Left lobe of liver (tissue), 2 donors: ENCODE measurements around the gene UMPS. TPM values are rescaled to one million over a fixed set of nuclear protein-coding genes. Genes with fewer than 3 reads are reported as not detected.

Source experiments
- ATAC-seq: fragments of 200-7000 bp; cut with Tn5 transposase; one replicate; pipeline ENCODE4 v1.9.1; 2020; ENCODE audit warnings: mild to moderate bottlenecking, moderate library complexity
- DNase-seq: peaks from one replicate; pipeline ENCODE4 v3.0.0-alpha.2; 2020; ENCODE audit warnings: low spot score
- total RNA-seq: library from RNA; stranded (reverse); gene quantifications from one replicate; pipeline ENCODE4 v1.2.1, GENCODE V29; 2021
- donor health status: DM: no; HTN: no; CAD: no; lungs with moderate emphysema.
- donor health status: DM: no; HTN: yes; CAD: no.

The UMPS gene
- total RNA-seq = 20.8 TPM

DNA sequence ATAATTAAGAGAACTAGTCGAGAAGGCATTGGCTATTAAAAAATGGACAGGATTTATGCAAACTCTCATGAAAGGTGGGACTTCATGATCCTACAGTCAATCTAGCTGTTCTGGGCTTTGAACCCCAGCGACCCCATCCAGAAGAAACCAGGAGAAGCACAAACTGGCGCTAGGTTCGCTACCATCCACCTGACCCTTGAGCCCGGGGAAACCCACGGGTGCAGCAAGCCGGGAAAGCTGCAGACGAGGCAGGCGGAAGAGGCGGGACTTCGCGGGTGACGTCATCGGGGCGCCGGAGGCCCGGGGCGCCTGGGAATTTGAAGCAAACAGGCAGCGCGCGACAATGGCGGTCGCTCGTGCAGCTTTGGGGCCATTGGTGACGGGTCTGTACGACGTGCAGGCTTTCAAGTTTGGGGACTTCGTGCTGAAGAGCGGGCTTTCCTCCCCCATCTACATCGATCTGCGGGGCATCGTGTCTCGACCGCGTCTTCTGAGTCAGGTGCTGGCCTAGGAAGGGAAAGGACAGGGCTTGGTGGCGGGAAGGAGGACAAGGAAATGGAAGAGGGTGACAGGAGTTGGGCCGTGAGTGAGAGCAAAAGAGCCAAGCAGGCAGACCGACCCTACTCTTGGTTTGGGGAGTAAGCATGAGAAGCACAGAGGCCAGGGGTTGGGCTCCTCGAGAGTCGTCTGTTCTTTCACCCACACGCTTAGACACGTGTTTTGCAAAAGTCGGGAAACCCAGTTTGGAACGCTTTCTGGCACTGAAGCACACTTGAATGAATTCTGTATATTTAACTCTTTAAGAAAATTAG, at the start of gene UMPS:
Gene UMPS, plus strand, starts transcription at position 324 of the 812 bp plus-strand sequence. Its CDS starts 20 bp downstream, at position 344.
- peak; percentile 93 for DNase-seq
- peak; percentile 99 for ATAC-seq

DNA sequence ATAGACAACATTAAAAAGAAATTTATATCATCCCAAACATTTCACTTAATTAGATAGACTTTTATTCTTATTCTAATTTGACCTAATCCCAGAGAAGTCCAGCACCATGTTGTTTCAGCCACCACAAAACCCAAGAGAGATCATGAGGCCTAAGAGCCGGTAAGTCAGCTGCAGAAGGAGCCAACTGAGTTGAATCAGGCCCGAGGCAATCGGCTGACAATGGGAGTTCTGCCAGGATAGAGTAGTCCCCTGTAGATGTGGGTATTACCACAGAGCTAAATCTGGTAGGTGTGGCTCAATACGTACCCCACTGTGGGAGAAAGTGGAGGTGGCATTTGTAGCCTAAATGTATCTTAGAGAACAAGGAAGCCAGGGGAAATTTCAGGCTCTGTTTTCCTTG, 49.7 kb upstream of the UMPS start:
- ATAC-seq = no peak
- no peak for DNase-seq

DNA sequence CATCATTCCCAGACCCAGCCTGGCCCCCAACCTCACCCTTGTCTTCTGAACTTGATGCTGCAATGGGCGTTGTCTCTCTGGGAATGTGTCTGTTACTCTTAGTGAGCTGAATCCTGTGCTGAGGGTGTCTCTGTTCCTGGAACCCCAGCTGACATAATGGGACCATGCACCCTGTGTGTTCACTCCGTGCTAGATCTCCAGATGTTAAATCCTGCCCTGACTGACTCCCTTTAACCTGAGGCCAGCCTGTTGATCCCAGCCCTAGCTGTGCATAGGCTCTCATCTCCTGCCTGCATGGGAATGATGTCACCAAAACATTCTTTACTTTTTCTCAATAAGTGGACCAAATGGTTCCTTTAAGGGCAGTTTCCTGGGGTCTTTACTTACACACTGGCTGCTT, 48.0 kb upstream of the UMPS start:
- no peak for DNase-seq

DNA sequence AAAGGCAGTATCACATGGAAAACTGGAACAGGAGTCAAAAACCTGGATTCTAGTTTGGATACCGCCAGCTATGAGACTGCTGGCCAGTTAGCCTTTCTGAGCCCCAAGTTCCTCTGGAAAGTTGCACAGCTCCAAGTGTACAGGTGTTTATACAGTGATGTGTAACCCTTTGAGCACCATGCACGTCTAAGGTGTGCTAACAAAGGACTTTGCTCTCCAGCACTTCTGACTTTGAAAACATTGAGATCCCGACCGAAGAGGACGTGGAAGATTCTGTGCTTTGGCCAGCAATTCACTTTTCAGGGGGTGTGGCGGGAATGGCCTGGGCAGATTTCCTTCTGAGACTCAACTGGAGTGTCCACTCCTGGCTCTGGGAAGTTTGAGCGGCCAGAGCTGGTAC, 45.8 kb upstream of the UMPS start:
- no peak for ATAC-seq
- no peak for DNase-seq

More for the DNA sequence above, 48.0 kb upstream of the UMPS start:
- ATAC-seq = no peak

DNA sequence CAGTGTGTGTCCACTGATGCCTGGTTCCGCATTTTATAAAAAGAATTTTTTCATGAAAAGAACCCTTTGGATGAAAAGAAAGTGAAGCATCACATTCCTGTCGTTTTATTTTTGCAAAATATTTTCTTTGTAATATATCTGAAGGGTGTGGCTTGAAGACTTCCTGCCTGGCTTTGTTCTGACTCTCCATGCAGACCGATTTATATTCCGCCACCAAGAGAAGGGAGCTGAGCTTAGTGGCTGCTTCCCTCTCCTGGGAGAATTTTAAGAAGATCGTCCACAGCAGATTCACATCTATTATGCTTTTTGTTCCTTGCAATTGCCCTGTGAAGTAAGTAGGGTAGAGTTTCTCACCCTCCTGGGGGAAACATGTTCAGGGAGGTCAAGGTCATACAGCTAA, 45.2 kb upstream of the UMPS start:
- DNase-seq (no peak), ATAC-seq (no peak)

DNA sequence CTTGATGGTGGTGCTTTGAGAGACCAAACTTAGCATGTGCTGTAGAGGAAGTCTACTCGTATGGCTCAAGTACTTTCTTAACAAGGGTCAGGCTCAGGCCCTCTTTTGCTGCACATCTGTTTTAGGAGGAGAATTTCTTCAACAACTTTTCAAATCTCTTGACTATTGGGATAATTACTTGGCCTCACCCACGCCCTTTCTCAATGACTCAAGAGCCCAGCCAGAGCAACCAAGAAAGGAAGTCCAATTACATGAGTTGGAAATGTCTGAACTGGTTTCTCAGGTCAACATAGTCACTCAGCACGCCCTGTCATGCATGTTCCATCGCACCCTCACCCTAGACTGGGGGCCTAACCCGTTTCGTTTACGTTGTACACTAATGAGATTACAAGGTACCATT, 44.8 kb upstream of the UMPS start:
- DNase-seq (no peak), ATAC-seq (no peak)

DNA sequence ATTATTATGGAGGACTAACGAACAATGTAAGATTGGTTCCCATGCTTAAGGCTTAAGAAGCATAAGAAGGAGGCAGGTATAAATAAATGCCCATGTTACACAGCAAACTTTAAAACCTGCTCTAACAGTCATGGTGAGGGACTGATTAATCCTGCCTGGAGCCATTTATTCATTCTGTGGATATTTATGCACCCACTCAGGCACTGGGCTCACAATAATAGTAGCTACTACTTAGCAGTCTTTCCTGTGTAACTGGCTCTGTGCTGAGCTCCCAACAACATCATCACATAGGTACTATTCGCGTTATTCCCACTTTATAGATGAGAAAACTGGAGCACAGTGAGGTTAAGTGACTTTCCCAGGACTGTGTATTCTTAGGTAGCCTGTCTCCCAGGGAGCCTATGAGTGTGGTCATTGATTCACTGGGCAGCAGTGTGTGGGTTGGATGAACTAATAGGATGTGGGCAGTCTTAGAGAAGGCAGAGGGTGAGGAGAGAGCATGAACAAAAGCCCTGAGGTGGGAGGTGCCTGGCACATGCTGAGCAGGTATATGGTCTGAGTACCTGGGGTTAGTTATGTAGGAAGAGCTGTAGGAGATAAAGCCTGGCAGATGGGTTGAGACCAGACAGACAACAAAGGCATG, 44.1 kb upstream of the UMPS start:
- ATAC-seq = no peak

DNA sequence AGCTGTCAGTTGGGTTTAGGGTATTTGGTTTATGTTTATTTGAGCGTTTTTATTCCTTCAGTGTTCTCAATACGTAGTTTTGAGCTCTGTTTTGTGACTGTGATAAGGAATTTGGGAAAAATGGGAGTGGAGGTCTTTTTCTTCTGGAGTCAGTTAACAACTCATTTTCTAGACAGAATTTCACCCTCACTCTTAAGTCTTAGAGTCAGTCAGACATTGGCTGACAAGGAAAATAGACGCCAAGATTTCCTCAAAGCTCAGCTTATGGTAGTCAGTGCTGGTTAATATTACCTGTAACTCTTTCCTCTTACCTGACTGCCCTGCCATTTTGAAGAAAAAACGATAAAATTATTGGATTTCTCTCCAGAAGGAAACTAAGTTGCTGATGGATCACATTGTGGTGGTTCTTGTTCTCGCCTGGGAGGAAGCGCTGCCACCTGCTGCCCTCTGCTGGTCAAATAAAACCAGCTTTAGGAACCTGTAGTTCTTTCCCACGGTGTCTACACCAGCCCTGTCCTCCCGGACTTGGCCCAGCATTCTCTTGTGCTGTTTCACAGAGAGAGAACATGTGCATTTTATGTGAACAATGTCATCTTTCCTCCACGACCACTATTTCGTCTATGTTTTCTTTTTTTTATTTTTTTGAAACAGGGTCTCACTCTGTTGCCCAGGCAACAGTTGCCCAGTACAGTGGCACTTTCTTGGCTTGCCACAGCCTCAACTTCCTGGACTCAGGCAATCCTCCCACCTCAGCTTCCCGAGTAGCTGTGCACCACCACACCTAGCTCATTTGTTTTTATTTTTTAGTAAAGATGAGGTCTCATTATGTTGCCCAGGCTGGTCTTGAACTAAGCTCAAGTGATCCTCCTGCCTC, 41.4 kb upstream of the UMPS start:
- ATAC-seq (peak; percentile 96), DNase-seq (peak; percentile 85)

More for the DNA sequence above, 44.1 kb upstream of the UMPS start:
- no peak for DNase-seq

DNA sequence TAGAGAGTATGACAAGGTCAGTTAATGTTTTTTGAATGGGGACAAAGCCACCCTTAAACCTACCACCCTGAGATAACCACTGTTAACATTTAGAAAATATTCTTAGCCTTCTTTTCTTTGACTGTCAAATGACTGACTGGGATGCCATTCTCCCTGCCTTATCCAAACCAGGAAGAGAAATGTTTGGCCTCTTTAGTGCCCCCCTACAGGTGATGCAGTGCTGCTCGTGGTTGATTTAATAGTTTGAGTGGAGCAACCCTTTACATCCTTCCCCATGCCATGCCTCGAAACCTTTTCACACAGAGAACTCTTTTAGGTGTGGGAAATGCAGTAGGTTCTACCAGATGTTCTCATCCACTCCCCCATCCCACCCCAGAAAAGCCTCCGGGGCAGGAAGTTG, 38.7 kb upstream of the UMPS start:
- ATAC-seq (no peak), DNase-seq (no peak)

DNA sequence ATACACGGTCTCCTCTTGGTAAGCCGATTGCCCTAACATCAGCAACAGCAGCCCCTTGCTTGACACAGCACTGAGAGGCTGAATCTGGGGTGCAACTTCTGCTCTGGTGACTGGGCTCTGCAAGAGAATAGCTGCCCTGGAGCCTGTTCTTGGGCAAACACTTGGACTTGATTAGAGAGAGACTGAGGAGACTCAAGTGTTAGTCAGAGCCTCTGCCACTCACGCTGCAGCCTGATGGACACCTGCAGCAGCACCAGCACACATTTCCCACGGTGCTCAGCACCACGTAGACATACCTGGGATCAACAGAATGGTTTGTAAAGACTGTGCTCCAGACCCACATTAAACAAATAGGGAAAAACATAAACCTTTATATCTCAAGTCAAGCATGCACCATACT, 35.8 kb upstream of the UMPS start:
- ATAC-seq (no peak), DNase-seq (no peak)

DNA sequence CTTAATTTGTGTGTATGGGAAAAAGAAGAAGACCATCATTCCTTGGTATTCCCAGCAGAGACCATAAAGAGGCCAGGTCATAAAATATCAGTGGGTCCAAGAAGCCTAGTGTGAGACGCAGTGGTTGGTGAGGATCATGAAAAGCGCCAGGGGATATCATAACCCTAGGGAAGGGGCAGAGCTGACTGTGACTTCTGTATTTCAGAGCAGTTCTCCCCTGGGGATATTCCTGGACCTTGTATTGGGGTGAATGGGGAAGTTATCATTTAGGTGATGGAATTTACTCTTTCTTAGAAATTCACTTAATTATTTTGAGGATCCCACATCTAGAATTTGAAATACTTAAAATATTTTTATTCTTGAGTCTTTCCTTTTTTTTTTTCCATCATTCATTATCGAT, 34.9 kb upstream of the UMPS start:
- ATAC-seq (no peak), DNase-seq (no peak)

DNA sequence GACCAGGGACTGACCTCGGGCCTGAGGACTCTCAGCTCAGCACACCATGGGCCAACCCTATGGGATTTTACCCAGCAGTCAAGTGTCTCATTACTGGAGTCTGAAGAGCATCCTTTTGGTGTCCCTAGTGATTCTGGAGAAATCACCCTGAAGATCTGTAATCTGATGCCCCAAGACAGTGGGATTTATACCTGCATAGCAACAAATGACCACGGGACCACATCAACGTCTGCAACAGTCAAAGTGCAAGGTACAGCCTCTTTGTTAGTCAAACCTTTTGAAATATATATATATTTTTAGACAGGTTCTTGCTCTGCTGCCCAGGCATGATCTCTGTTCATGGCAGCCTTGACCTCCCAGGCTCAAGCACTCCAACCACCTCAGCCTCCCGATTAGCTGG, 34.2 kb upstream of the UMPS start:
- ATAC-seq (no peak), DNase-seq (no peak)

DNA sequence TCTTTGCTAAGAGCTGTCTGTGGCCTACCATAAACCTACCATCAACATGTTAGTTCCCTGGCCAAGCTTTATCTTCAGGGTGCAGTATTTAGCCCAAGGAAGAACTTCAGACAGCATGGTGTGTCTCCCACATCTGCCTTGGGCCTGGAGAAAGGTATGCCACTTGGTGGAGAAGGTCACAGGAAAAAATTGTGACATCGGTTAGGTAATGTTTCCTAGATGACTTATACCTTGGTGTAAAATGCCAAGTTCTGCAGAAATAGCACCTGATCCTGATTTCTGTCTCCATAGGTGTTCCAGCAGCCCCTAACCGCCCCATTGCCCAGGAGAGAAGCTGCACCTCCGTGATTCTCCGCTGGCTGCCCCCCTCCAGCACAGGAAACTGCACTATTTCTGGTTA, 33.0 kb upstream of the UMPS start:
- no peak for DNase-seq
- ATAC-seq = no peak

DNA sequence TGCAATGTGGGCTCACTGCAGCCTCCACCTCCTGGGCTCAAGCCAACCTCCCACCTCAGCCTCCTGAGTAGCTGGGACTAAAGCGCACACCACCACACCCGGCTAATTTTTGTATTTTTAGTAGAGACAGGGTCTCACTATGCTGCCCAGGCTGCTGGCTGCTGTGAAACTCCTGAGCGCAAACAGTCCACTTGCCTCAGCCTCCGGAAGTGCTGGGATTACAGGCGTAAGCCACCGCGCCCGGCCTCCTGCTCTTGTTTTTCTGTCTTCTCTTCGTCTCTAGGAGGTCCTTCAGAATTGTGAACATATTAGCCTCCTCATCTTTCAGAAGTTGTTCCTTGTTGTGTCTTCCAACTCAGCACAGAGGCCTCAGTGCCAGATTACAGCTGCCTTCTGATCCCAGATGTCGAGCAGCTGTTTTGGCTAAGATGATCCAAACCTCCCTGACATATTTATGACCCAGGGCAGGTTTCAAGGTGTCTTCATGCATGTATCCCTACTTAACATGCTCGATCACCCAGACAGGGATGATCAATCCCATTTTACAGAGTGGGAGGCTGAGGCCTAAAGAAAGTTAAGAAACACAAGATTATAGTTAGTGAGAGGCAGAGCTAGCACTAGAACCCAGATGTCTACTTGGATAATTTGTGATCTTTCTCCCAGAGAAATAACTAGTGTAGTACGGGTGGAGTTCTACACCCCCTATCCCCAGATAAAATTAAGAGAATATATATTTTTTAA, 32.1 kb upstream of the UMPS start:
- ATAC-seq (no peak), DNase-seq (no peak)

DNA sequence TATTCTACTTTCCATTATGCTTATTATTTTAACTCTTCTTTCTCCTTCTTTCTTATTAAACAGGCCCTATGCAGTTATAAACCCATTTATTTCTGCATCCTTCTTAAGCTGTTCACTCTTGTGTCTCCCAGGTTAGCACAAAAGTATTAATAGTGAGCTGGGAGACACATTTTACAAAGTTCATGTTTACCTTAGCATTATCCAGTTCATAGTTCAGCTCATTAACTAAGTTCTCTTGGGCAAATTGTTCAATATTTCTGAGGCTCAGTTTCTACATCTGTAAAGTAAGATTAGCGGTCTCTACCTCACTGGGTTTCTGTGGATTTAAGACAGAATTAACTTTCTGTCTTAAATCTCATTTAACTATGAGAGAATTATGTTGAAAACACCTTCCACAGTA, 31.2 kb upstream of the UMPS start:
- ATAC-seq (peak; percentile 27), DNase-seq (no peak)

DNA sequence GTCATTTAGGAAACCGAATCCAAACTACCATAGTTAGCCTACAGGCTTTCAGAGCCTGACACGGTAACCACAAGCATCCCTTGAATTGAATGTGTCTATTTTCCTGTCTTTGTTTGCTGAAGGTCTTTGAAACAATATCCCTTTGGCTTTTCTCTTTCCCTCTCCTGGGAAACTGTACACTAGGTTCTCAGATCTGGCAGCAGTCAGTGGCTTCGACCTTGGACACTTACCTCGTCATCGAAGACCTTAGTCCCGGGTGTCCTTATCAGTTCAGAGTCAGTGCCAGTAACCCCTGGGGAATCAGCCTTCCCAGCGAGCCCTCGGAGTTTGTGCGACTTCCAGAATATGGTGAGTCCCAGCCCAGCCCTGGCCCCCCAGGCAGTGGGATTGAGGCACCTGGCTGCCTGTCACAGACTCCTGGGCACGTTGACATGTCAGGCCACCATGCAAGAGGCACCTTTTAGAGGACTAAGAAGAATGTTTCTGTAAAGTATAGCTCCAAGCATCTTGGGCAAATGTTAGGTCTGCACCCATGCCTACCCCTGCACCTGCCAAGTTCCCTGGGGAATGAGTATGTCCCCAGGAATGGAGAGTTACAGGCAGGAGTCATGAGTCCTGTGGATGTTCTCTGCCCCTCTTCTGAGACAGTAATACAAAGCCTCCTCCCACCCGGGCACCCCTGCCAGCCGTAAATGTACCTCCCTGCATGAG, 30.4 kb upstream of the UMPS start:
- DNase-seq (peak; percentile 92), ATAC-seq (peak; percentile 74)

DNA sequence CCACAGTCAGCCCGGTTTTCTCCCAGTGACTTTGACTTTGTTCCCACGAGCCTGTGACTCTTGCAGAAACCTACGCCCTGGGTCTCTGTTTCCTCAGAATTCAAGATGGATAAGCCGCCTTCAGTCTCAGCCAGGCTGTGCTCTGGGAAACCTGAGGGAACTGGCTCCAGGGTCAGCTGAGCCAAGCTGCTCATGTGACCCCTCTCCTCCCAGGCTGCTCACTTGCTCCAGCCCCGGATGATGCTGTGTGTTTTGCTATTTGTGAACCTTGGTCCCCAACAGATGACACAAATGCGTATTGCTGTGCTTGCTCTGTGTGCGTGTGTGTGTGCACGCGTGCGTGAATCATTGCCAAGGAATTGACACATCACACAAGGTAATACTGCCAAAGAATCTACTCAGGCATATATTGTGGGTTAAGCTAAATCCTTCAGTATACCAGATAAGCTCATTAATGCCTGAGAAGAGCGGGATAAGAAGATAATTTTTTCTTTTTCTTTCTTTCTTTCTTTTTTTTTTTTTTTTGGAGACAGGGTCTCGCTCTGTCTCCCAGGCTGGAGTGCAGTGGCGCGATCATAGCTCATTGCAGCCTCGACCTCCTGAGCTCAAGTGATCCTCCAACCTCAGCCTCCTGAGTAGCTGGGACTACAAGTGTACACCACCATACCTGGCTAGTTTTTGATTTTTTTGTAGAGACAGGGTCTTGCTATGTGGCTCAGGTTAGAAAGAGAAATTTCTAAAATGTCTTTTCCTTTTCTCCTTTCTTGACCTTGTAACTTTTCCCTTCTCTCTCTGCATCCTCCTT, 29.2 kb upstream of the UMPS start:
- ATAC-seq (peak; percentile 83), DNase-seq (peak; percentile 96)

DNA sequence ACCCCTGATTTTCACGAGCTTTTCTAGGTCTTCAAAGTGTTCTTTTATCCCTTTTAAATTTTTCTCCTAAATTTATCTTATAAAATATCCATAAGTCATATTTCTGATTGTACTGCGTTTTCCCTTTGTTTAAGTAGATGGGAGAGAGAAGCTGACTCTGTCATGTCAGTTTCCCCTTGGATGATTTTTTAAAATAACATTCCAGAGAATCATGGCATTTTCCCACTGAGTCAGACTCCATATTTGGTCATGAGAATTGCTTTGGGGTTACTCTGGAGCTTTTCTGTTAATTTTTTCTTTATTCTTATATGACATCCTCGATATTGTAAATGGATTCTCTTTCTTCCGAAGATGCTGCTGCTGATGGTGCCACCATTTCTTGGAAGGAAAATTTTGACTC, 28.6 kb upstream of the UMPS start:
- ATAC-seq = no peak
- DNase-seq = no peak

DNA sequence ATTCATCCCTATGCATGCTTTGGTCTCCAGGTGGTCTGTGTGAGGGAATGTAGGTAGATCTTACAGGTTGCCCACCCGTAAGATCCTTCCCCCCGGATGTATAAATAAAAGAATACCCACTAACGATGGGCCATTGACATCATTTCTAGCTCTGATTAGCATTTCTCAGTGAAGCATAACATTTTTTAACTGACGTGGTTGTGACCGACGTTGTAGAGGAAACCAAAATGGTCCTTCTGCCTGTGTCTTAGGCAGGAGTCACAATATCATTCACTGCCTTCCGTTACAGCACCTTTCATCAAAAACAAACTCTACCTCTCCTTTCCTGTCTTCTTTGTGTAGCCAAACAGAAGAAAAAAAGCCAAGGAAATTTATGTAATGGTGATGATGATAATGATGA, 27.3 kb upstream of the UMPS start:
- ATAC-seq = no peak
- no peak for DNase-seq
